Hematopoietic multipotent progenitor cell treated with erythropoietin and hydrocortisone succinate and interleukin-3 and kit ligand, for 6 days (in vitro differentiated cells): ENCODE results near the gene MTNR1B.

Experiments used
- DNase-seq: peaks from one replicate; pipeline ENCODE4 v3.0.0-alpha.2; 2015

MTNR1B gene

GRCh38 chr11:92969634-92970347 lies at the start of gene MTNR1B:
Gene MTNR1B (plus strand): TSS chr11:92969651. CDS start chr11:92969726, 75 bp downstream.
- DNase-seq = no peak

GRCh38 chr11:92920331-92920730 lies 49.1 kb upstream of the MTNR1B start:
- DNase-seq = no peak

GRCh38 chr11:92922731-92923130 lies 46.7 kb upstream of the MTNR1B start:
- no peak for DNase-seq

GRCh38 chr11:92929246-92929645 lies 40.2 kb upstream of the MTNR1B start:
- DNase-seq = no peak

- no peak for DNase-seq
Measured at GRCh38 chr11:92929653-92930052, 39.8 kb upstream of the MTNR1B start.

GRCh38 chr11:92931746-92932422 lies 37.6 kb upstream of the MTNR1B start:
- no peak for DNase-seq

- no peak for DNase-seq
Measured at GRCh38 chr11:92939305-92939704, 30.1 kb upstream of the MTNR1B start.

- DNase-seq = peak; percentile 61
Measured at GRCh38 chr11:92941676-92942571, 27.5 kb upstream of the MTNR1B start.

- DNase-seq = no peak
Measured at GRCh38 chr11:92946707-92947106, 22.7 kb upstream of the MTNR1B start.

GRCh38 chr11:92948116-92948515 lies 21.3 kb upstream of the MTNR1B start:
- no peak for DNase-seq

- DNase-seq = no peak
Measured at GRCh38 chr11:92954003-92954402, 15.4 kb upstream of the MTNR1B start.

- no peak for DNase-seq
Measured at GRCh38 chr11:92955860-92956259, 13.6 kb upstream of the MTNR1B start.

- DNase-seq = no peak
Measured at GRCh38 chr11:92960886-92961285, 8.6 kb upstream of the MTNR1B start.

- DNase-seq = no peak
Measured at GRCh38 chr11:92962446-92962845, 7.0 kb upstream of the MTNR1B start.

GRCh38 chr11:92964471-92964870 lies 5.0 kb upstream of the MTNR1B start:
- no peak for DNase-seq

GRCh38 chr11:92965196-92965595 lies 4.3 kb upstream of the MTNR1B start:
- DNase-seq = no peak

GRCh38 chr11:92967178-92967577 lies 2.3 kb upstream of the MTNR1B start:
- no peak for DNase-seq

- DNase-seq = no peak
Measured at GRCh38 chr11:92967867-92968266, 1.6 kb upstream of the MTNR1B start.

- DNase-seq = no peak
Measured at GRCh38 chr11:92969293-92969633, 188 bp upstream of the MTNR1B start.

- no peak for DNase-seq
Measured at GRCh38 chr11:92972248-92972647, 2.8 kb downstream of the MTNR1B start.

- no peak for DNase-seq
Measured at GRCh38 chr11:92975285-92975684, 5.8 kb downstream of the MTNR1B start.

GRCh38 chr11:92976681-92977080 lies 7.2 kb downstream of the MTNR1B start:
- DNase-seq = no peak

GRCh38 chr11:92977401-92977800 lies 8.0 kb downstream of the MTNR1B start:
- no peak for DNase-seq
